ENCODE results near the gene SLC22A7. TPM values are rescaled to one million over a fixed set of nuclear protein-coding genes. Genes with fewer than 3 reads are reported as not detected.

The SLC22A7 gene
- total and polyA plus RNA-seq, 2 of the 8 experiments (the other 6 are each of a cell fraction or from before 2014, with no cell fraction given) = not detected

GRCh38 chr6:43258180-43258579 is 39.9 kb upstream of the SLC22A7 start:
- 90% methylated on average over 4 of the region's 4 CpGs; no CpG with 5 or more reads in 1 of the 2 experiments for WGBS, 2 experiments (ENCODE audit: extremely low coverage in 1 of 2, insufficient coverage in 1 of 2, insufficient read length in 1 of 2, insufficient replicate concordance in 2 of 2, low coverage in 1 of 2, low lambda C conversion rate in 2 of 2, missing lambda C conversion rate in 1 of 2)
- no peak for DNase-seq (ENCODE audit: low read depth in 1 of 2, low spot score in 2 of 2)

More at GRCh38 chr6:43258180-43258579, 39.9 kb upstream of the SLC22A7 start:
- Histone ChIP-seq H3K27me3 (replicated peaks in 1 of 4; ENCODE audit: control insufficient read depth in 3 of 4, extremely low read depth in 1 of 4, insufficient read depth in 3 of 4, low read length in 3 of 4) (no peaks in the 10 kb centered on the region), H3K4ac (replicated peaks; ENCODE audit: insufficient read length, low read depth, low read length) (no peak overlapping the region), H2BK120ac (replicated peaks; ENCODE audit: low read depth, low read length) (no peak overlapping the region), H4K91ac (replicated peaks; ENCODE audit: insufficient read length, low read length) (no peak overlapping the region), H3K23me2 (ENCODE audit: low read depth, low read length) (no peaks in the 10 kb centered on the region), H3K14ac (ENCODE audit: insufficient read length) (no peak overlapping the region), H3K56ac (replicated peaks; ENCODE audit: insufficient read length, low read depth, low read length) (no peak overlapping the region), H3K36me3 (ENCODE audit: control insufficient read depth in 2 of 4, insufficient read depth in 4 of 4, low read length in 3 of 4) (no peaks in the 10 kb centered on the region), H3K4me1 (replicated peaks in 1 of 4; ENCODE audit: control insufficient read depth in 3 of 4, insufficient read depth in 4 of 4, low read length in 3 of 4) (no peaks in the 10 kb centered on the region; a peak in 1 of 7 replicates), H3K4me2 (ENCODE audit: insufficient read depth in 1 of 2, low read depth in 2 of 2, low read length in 2 of 2) (no peak overlapping the region), H3K79me2 (ENCODE audit: control insufficient read depth in 1 of 2, insufficient read depth in 2 of 2, low read length in 2 of 2) (no peaks in the 10 kb centered on the region), H2BK15ac (ENCODE audit: low read length) (0 out of 2 replicates have a peak overlapping the region, but pooled peaks have one; percentile 46), H3K18ac (ENCODE audit: extremely low read depth, low read length) (no peak overlapping the region), H3K79me1 (ENCODE audit: low read depth, low read length) (no peaks in the 10 kb centered on the region), H3K9me3 (ENCODE audit: insufficient read depth in 2 of 2, low read depth in 1 of 2, low read length in 1 of 2) (no peaks in the 10 kb centered on the region), H2BK20ac (ENCODE audit: low read length) (no peak overlapping the region), H2AK5ac (ENCODE audit: low read depth, low read length) (no peak overlapping the region), H2AFZ (ENCODE audit: low read length) (no peak overlapping the region), H2BK5ac (ENCODE audit: low read depth, low read length) (no peak overlapping the region), H4K5ac (ENCODE audit: insufficient read length, low read depth, low read length) (no peak overlapping the region), H4K8ac (ENCODE audit: extremely low read depth, insufficient read depth, low read length) (no peak overlapping the region), H4K20me1 (replicated peaks in 1 of 2; ENCODE audit: control insufficient read depth in 1 of 2, insufficient read depth in 2 of 2, low read length in 2 of 2) (peaks cover 0 to 2% of the 10 kb centered on the region in 2 experiments), H3K4me3 (ENCODE audit: extremely low read depth in 1 of 4, insufficient read depth in 2 of 4, low read depth in 3 of 4, low read length in 4 of 4) (no peak overlapping the region), H3K9ac (replicated peaks in 1 of 4; ENCODE audit: extremely low read depth in 1 of 4, low read depth in 3 of 4, low read length in 3 of 4) (no peak overlapping the region), H2BK12ac (ENCODE audit: low read depth, low read length) (no peak overlapping the region), H3K27ac (ENCODE audit: low read depth, low read length) (no peak overlapping the region), H3K23ac (ENCODE audit: insufficient read length) (no peak overlapping the region)
- TF ChIP-seq SRF (IDR thresholded peaks at IDR 0.05; ENCODE audit: low read depth, low read length) (no peak), MAFK (IDR thresholded peaks at IDR 0.05; ENCODE audit: low read depth, low read length) (peak; percentile 85)
- no peak for FAIRE-seq
- POLR2A ChIA-PET (ENCODE audit: partially characterized antibody) = interaction anchor here (1.0 to 1.4 kb wide), 2 partner anchors 10 to 11 kb away, joined by 5 to 6 read pairs; no protein-coding TSS in a partner anchor
- CTCF ChIA-PET (ENCODE audit: partially characterized antibody) = interaction anchor here (0.6 to 1.9 kb wide), 7 partner anchors 10 to 98 kb away, joined by 3 to 5 read pairs (median 3); no protein-coding TSS in a partner anchor
